H1 (cell line): ENCODE measurements around the gene NOS1AP. TPM values are rescaled to one million over a fixed set of nuclear protein-coding genes. Genes with fewer than 3 reads are reported as not detected.

Experiments
- HDAC2 ChIP-seq, 2 experiments: fragments of 300-600 bp in 1 of 2; sonication (generic) in 1 of 2; IDR thresholded peaks; 2 replicates each; pipeline ENCODE4 v1.6.1; 2011 to 2012; ENCODE audit warnings: low read depth in 2 of 2, low read length in 2 of 2, mild to moderate bottlenecking in 2 of 2, moderate library complexity in 2 of 2, borderline replicate concordance in 1 of 2, inconsistent platforms in 1 of 2
- polyA plus RNA-seq, 7 experiments: library from polyadenylated mRNA; depleted of rRNA in 3 of 7; stranded (reverse) in 5 of 7; unstranded in 2 of 7; fragments of >200 nt in 5 of 7; fragments of 200-250 nt in 2 of 7; gene quantifications; 1 replicate in 5 of 7; 2 replicates in 1 of 7; 4 replicates in 1 of 7; pipeline versions ENCODE4 v1.2.1 to v1.2.3, GENCODE V29; 2011 to 2013; ENCODE audit warnings: missing spikeins in 2 of 7, mixed read lengths in 2 of 7
- total RNA-seq: library from RNA; stranded (reverse); fragmentation: NEBNext Ultra II Directional; extraction: Animal tissue kit (Norgen Biotek cat#: 25700); gene quantifications from 2 replicates; pipeline ENCODE4 v1.2.1, GENCODE V29; 2021

NOS1AP gene
- total and polyA plus RNA-seq, 2 of the 8 experiments (the other 6 are each of a cell fraction or from before 2014, with no cell fraction given): 2.4 to 12.1 TPM

DNA sequence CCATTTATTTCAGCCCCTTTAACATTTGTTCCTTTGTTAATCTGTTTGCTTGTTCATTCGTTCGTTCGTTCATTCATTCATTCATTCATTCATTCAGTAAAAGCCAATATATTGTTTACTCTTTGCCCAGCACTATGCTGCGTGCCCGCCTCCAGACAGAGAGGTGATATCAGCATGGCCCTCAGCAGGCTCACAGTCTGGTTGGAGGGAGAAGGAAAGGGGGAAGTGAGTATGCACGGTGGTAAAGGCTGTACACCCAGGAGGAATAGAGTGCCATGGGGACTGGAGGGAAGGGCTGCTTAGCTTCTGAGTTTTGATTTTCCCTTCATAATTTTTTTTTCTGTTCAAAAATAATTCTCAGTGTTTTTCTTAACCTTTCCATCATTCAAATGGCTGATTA lies 144.7 kb downstream of the NOS1AP start (continued):
- no peak for TF ChIP-seq HDAC2 (IDR thresholded peaks at IDR 0.05; ENCODE audit: borderline replicate concordance in 1 of 2, low read depth in 2 of 2, low read length in 2 of 2)
